Neuronal stem cell (in vitro differentiated cells): Measurements from ENCODE around the gene PAXX.
A peak's percentile ranks its signal among the peaks of the same experiment; 100 is the strongest.

Experiments used
- DNase-seq: peaks from one replicate; pipeline ENCODE4 v3.0.0-alpha.2; 2013; ENCODE audit warnings: low spot score
- H2AFZ ChIP-seq: one replicate; pipeline ENCODE4 v1.6.1; 2013; ENCODE audit warnings: mild to moderate bottlenecking, low read length, inconsistent platforms
- H2AK5ac ChIP-seq: 2 replicates; pipeline ENCODE4 v1.6.1; 2013; ENCODE audit warnings: low read depth, mild to moderate bottlenecking, inconsistent platforms, low read length, moderate library complexity, mixed read lengths
- H2BK120ac ChIP-seq: 2 replicates; pipeline ENCODE4 v1.6.1; 2013; ENCODE audit warnings: low read depth, mild to moderate bottlenecking, inconsistent platforms, low read length, moderate library complexity, mixed read lengths
- H2BK12ac ChIP-seq: one replicate; pipeline ENCODE4 v1.6.1; 2013; ENCODE audit warnings: low read length, inconsistent platforms
- H2BK15ac ChIP-seq: 2 replicates; pipeline ENCODE4 v1.6.1; 2013; ENCODE audit warnings: mild to moderate bottlenecking, low read length, inconsistent platforms, mixed read lengths
- H2BK5ac ChIP-seq: one replicate; pipeline ENCODE4 v1.6.1; 2013; ENCODE audit warnings: inconsistent platforms, mild to moderate bottlenecking, low read length, moderate library complexity
- H3K14ac ChIP-seq: one replicate; pipeline ENCODE4 v1.6.1; 2013; ENCODE audit warnings: low read length, inconsistent platforms
- H3K18ac ChIP-seq: 2 replicates; pipeline ENCODE4 v1.6.1; 2013; ENCODE audit warnings: low read length, inconsistent platforms
- H3K23ac ChIP-seq: 2 replicates; pipeline ENCODE4 v1.6.1; 2013; ENCODE audit warnings: low read depth, mild to moderate bottlenecking, mixed read lengths, low read length, inconsistent platforms; ENCODE audit not compliant: poor library complexity
- H3K27ac ChIP-seq: replicated peaks from 3 replicates; pipeline ENCODE4 v1.5.1; 2013; ENCODE audit warnings: low read length, inconsistent platforms
- H3K27me3 ChIP-seq, 3 experiments: 2 replicates each; pipeline ENCODE4 v1.6.1; 2013; ENCODE audit warnings: low read length in 3 of 3, mild to moderate bottlenecking in 2 of 3, inconsistent platforms in 1 of 3, low read depth in 1 of 3, mixed read lengths in 1 of 3, moderate library complexity in 1 of 3; ENCODE audit not compliant: control insufficient read depth in 3 of 3, insufficient read depth in 3 of 3
- H3K36me3 ChIP-seq, 2 donors: replicated peaks in 1 of 2; 2 replicates each; pipeline ENCODE4 v1.6.1; 2013; ENCODE audit warnings: low read length in 2 of 2; ENCODE audit not compliant: control insufficient read depth in 2 of 2, insufficient read depth in 2 of 2
- H3K4ac ChIP-seq: 2 replicates; pipeline ENCODE4 v1.6.1; 2013; ENCODE audit warnings: inconsistent platforms, mild to moderate bottlenecking, low read length, moderate library complexity
- H3K4me1 ChIP-seq, 2 donors: 1 replicate in 1 of 2; 2 replicates in 1 of 2; pipeline ENCODE4 v1.6.1; 2013; ENCODE audit warnings: low read length in 2 of 2, low read depth in 1 of 2; ENCODE audit not compliant: control insufficient read depth in 2 of 2, insufficient read depth in 1 of 2
- H3K4me2 ChIP-seq: one replicate; pipeline ENCODE4 v1.6.1; 2013; ENCODE audit warnings: mild to moderate bottlenecking, low read length, inconsistent platforms; ENCODE audit not compliant: insufficient read depth, poor library complexity, severe bottlenecking
- H3K4me3 ChIP-seq, 2 donors: 2 replicates each; pipeline ENCODE4 v1.5.1; 2013; ENCODE audit warnings: low read length in 2 of 2, mild to moderate bottlenecking in 2 of 2, inconsistent platforms in 1 of 2, moderate library complexity in 1 of 2
- H3K79me1 ChIP-seq: one replicate; pipeline ENCODE4 v1.6.1; 2013; ENCODE audit warnings: low read depth, mild to moderate bottlenecking, inconsistent platforms, low read length, moderate library complexity
- H3K9ac ChIP-seq: one replicate; pipeline ENCODE4 v1.6.1; 2013; ENCODE audit warnings: mild to moderate bottlenecking, low read depth, low read length, inconsistent platforms; ENCODE audit not compliant: poor library complexity
- H3K9me3 ChIP-seq, 2 donors: replicated peaks in 1 of 2; 2 replicates each; pipeline versions ENCODE3 to v1.6.1; 2013; ENCODE audit warnings: low read length in 2 of 2, mild to moderate bottlenecking in 2 of 2, inconsistent platforms in 1 of 2, low read depth in 1 of 2, mixed read lengths in 1 of 2, moderate library complexity in 1 of 2; ENCODE audit not compliant: control insufficient read depth in 2 of 2, insufficient read depth in 1 of 2
- H4K8ac ChIP-seq: one replicate; pipeline ENCODE4 v1.6.1; 2013; ENCODE audit warnings: low read depth, mild to moderate bottlenecking, inconsistent platforms, low read length, moderate library complexity
- H4K91ac ChIP-seq: one replicate; pipeline ENCODE4 v1.6.1; 2013; ENCODE audit warnings: low read length, low read depth, mild to moderate bottlenecking, inconsistent platforms; ENCODE audit not compliant: poor library complexity
- WGBS, 2 donors: extraction: QIAGEN DNeasy Blood & Tissue Kit; methylation state at CpG; one replicate each; pipeline ENCODE4 v1.1.7; 2013; ENCODE audit warnings: missing lambda C conversion rate in 2 of 2, mixed read lengths in 1 of 2; ENCODE audit not compliant: insufficient read length in 2 of 2, insufficient replicate concordance in 1 of 2; ENCODE audit errors: extremely low coverage in 2 of 2; 5-methylcytosine and 5-hydroxymethylcytosine counted together

The PAXX gene

GRCh38 chr9:136963751-136964150 lies 28.5 kb upstream of the PAXX start:
- no peak for DNase-seq
- Histone ChIP-seq H2BK5ac (no peak overlapping the region), H3K4ac (peak overlapping the region; percentile 66), H2BK120ac (peak overlapping the region; percentile 81), H3K4me2 (no peak overlapping the region), H3K23ac (no peak overlapping the region), H3K18ac (peak overlapping the region; percentile 85), H2AK5ac (peak overlapping the region; percentile 76), H3K27me3 (peaks cover 0 to 21% (median 0%) of the 10 kb centered on the region in 3 experiments), H2BK15ac (peak overlapping the region; percentile 97), H3K9me3 (peaks cover 0 to 1% of the 10 kb centered on the region in 2 donors), H2AFZ (peak overlapping the region; percentile 56), H3K14ac (peak overlapping the region; percentile 8), H2BK12ac (peak overlapping the region; percentile 41), H3K27ac (no peak overlapping the region), H3K9ac (no peak overlapping the region), H3K79me1 (peaks cover 1% of the 10 kb centered on the region), H3K4me1 (peaks cover 8 to 15% of the 10 kb centered on the region in 2 donors), H4K8ac (no peak overlapping the region), H3K4me3 (no peak overlapping the region), H3K36me3 (no peaks in the 10 kb centered on the region), H4K91ac (no peak overlapping the region)
- no CpG with 5 or more reads among the region's 12 CpGs for WGBS, 2 donors

- WGBS, 2 donors, result no CpG with 5 or more reads among the region's 22 CpGs
- H4K91ac ChIP-seq, result no peak overlapping the region
- H3K27ac ChIP-seq, result no peak overlapping the region
- H2AK5ac ChIP-seq, result peak overlapping the region; percentile 76
- peak overlapping the region; percentile 85 for H3K18ac ChIP-seq
- H3K79me1 ChIP-seq, result peaks cover 1% of the 10 kb centered on the region
- peak overlapping the region; percentile 38 for H3K14ac ChIP-seq
- no peaks in the 10 kb centered on the region for H3K36me3 ChIP-seq
- DNase-seq, result no peak
- no peak overlapping the region for H3K4ac ChIP-seq
- peak overlapping the region; percentile 89 for H2BK15ac ChIP-seq
- peak overlapping the region; percentile 43 for H4K8ac ChIP-seq
- H2BK5ac ChIP-seq, result peak overlapping the region; percentile 24
- H2BK12ac ChIP-seq, result peak overlapping the region; percentile 84
- H3K27me3 ChIP-seq, result peaks cover 0 to 21% (median 0%) of the 10 kb centered on the region in 3 experiments
- no peak overlapping the region for H3K4me2 ChIP-seq
- H3K4me3 ChIP-seq, result no peak overlapping the region
- peak overlapping the region; percentile 89 for H3K23ac ChIP-seq
- H2BK120ac ChIP-seq, result peak overlapping the region; percentile 18
- H3K9ac ChIP-seq, result peak overlapping the region; percentile 60
- H3K9me3 ChIP-seq, result peaks cover 0 to 1% of the 10 kb centered on the region in 2 donors
- H2AFZ ChIP-seq, result no peak overlapping the region
- peaks cover 8 to 15% of the 10 kb centered on the region in 2 donors for H3K4me1 ChIP-seq
Observed at GRCh38 chr9:136964171-136964689, 28.0 kb upstream of the PAXX start.

- H2AFZ ChIP-seq, result no peak overlapping the region
- peaks cover 1% of the 10 kb centered on the region for H3K79me1 ChIP-seq
- peak overlapping the region; percentile 24 for H2BK5ac ChIP-seq
- H3K27me3 ChIP-seq, result peaks cover 0 to 16% (median 0%) of the 10 kb centered on the region in 3 experiments
- no peak for DNase-seq
- no peak overlapping the region for H3K27ac ChIP-seq
- H3K4me2 ChIP-seq, result no peak overlapping the region
- no peaks in the 10 kb centered on the region for H3K36me3 ChIP-seq
- H2AK5ac ChIP-seq, result peak overlapping the region; percentile 76
- H3K23ac ChIP-seq, result no peak overlapping the region
- H2BK12ac ChIP-seq, result peak overlapping the region; percentile 58
- no peak overlapping the region for H4K8ac ChIP-seq
- peaks cover 0 to 1% of the 10 kb centered on the region in 2 donors for H3K9me3 ChIP-seq
- no peak overlapping the region for H3K4ac ChIP-seq
- peaks cover 8 to 15% of the 10 kb centered on the region in 2 donors for H3K4me1 ChIP-seq
- H3K18ac ChIP-seq, result peak overlapping the region; percentile 76
- peak overlapping the region; percentile 72 for H2BK120ac ChIP-seq
- WGBS, 2 donors, result no CpG with 5 or more reads among the region's 26 CpGs
- no peak overlapping the region for H4K91ac ChIP-seq
- peak overlapping the region; percentile 38 for H3K14ac ChIP-seq
- no peak overlapping the region for H3K9ac ChIP-seq
- no peak overlapping the region for H3K4me3 ChIP-seq
- peak overlapping the region; percentile 89 for H2BK15ac ChIP-seq
Observed at GRCh38 chr9:136964833-136965422, 27.3 kb upstream of the PAXX start.

GRCh38 chr9:136965771-136966484 lies 26.3 kb upstream of the PAXX start:
- Histone ChIP-seq H3K14ac (peak overlapping the region; percentile 5), H3K23ac (no peak overlapping the region), H2BK12ac (no peak overlapping the region), H3K27ac (no peak overlapping the region), H3K4me1 (peaks cover 8 to 15% of the 10 kb centered on the region in 2 donors), H2BK15ac (no peak overlapping the region), H2BK120ac (no peak overlapping the region), H3K27me3 (peaks cover 0 to 18% (median 0%) of the 10 kb centered on the region in 3 experiments), H3K4me2 (peak overlapping the region; percentile 28), H3K9me3 (peaks cover 0 to 1% of the 10 kb centered on the region in 2 donors), H3K36me3 (no peaks in the 10 kb centered on the region), H3K9ac (no peak overlapping the region), H3K4me3 (no peak overlapping the region), H3K4ac (no peak overlapping the region), H4K8ac (no peak overlapping the region), H2AFZ (peak overlapping the region; percentile 57), H3K18ac (peak overlapping the region; percentile 50), H2AK5ac (peak overlapping the region; percentile 5), H4K91ac (no peak overlapping the region), H2BK5ac (no peak overlapping the region), H3K79me1 (no peaks in the 10 kb centered on the region)
- DNase-seq, result no peak
- no CpG with 5 or more reads among the region's 23 CpGs for WGBS, 2 donors
